Tibial nerve (tissue), 4 donors: Measurements from ENCODE around the gene DCAF4. TPM values are rescaled to one million over a fixed set of nuclear protein-coding genes. Genes with fewer than 3 reads are reported as not detected.

Source experiments
- DNase-seq, 2 donors: peaks; one replicate each; pipeline ENCODE4 v3.0.0-alpha.2; 2019; ENCODE audit warnings: low spot score in 2 of 2
- H3K27ac ChIP-seq, 4 donors: fragments of 200-600 bp; sonication (generic) in 3 of 4; one replicate each; pipeline ENCODE4 v1.5.1; 2017 to 2019; ENCODE audit warnings: mild to moderate bottlenecking in 1 of 4
- H3K27me3 ChIP-seq, 2 donors: fragments of 200-600 bp; sonication (generic) in 1 of 2; one replicate each; pipeline versions ENCODE4 v1.5.1 to v1.6.0; 2017 to 2019
- H3K36me3 ChIP-seq, 3 donors: fragments of 200-600 bp; sonication (generic); one replicate each; pipeline ENCODE4 v1.5.1; 2018 to 2019
- H3K4me1 ChIP-seq, 4 donors: fragments of 200-600 bp; sonication (generic) in 3 of 4; one replicate each; pipeline ENCODE4 v1.5.1; 2017 to 2019
- H3K4me3 ChIP-seq, 4 donors: fragments of 200-600 bp; sonication (generic) in 3 of 4; one replicate each; pipeline ENCODE4 v1.5.1; 2017 to 2019; ENCODE audit warnings: mild to moderate bottlenecking in 1 of 4, moderate library complexity in 1 of 4
- H3K9me3 ChIP-seq, 4 donors: fragments of 200-600 bp; sonication (generic) in 3 of 4; one replicate each; pipeline ENCODE4 v1.5.1; 2017 to 2019
- CTCF ChIP-seq, 5 experiments: fragments of 200-600 bp in 3 of 5; fragments of 450-650 bp in 2 of 5; sonication (generic) in 3 of 5; IDR thresholded peaks; one replicate each; pipeline ENCODE4 v1.5.1; 2016 to 2019; ENCODE audit warnings: antibody characterized with exemption in 5 of 5, mild to moderate bottlenecking in 3 of 5, moderate library complexity in 2 of 5
- EP300 ChIP-seq, 2 donors: sonication (generic); formaldehyde crosslinking; IDR thresholded peaks; one replicate each; pipeline ENCODE4 v1.6.1; 2017; ENCODE audit warnings: antibody characterized with exemption in 2 of 2, mild to moderate bottlenecking in 1 of 2
- POLR2A ChIP-seq, 2 donors: fragments of 450-650 bp; IDR thresholded peaks; one replicate each; pipeline ENCODE4 v1.6.1; 2017; ENCODE audit warnings: antibody characterized with exemption in 2 of 2, mild to moderate bottlenecking in 2 of 2, moderate library complexity in 2 of 2
- WGBS, 2 donors: methylation state at CpG; one replicate each; pipeline ENCODE4 v1.1.5; 2018; 5-methylcytosine and 5-hydroxymethylcytosine counted together
- total RNA-seq, 4 donors: library from RNA; depleted of rRNA; stranded (reverse); fragments of >200 nt; gene quantifications; one replicate each; pipeline ENCODE4 v1.1.0, GENCODE V29; 2016

Gene DCAF4
- total RNA-seq, 4 donors from 2014 or later = 6.6 to 84.1 (median 20.2) TPM

DNA sequence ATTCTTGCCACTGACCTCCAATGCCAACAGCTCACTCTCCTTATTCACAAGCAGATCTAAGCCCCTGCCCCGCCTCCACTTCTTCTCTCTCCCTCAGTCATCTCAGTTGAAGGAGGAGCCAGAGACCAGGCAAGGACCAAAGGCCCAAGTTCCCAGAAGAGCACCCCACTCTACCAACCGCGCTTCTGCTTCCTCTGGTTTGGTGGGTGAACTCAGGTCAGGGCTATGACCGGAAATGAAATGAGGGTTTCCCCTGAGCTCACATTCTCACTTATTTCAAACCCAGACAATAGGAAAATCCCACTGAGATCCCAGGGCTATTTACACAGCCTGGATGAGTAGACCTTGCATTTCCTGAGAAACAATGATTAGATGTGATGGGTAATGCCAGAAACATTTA is 42.3 kb upstream of the DCAF4 start:
- TF ChIP-seq CTCF (IDR thresholded peaks at IDR 0.05) (no peak), POLR2A (IDR thresholded peaks at IDR 0.05) (no peak), EP300 (IDR thresholded peaks at IDR 0.05) (no peak)
- 31 to 36% methylated on average over 4 of the region's 4 CpGs for WGBS, 2 donors
- no peaks in the 10 kb centered on the region for H3K9me3 ChIP-seq

DNA sequence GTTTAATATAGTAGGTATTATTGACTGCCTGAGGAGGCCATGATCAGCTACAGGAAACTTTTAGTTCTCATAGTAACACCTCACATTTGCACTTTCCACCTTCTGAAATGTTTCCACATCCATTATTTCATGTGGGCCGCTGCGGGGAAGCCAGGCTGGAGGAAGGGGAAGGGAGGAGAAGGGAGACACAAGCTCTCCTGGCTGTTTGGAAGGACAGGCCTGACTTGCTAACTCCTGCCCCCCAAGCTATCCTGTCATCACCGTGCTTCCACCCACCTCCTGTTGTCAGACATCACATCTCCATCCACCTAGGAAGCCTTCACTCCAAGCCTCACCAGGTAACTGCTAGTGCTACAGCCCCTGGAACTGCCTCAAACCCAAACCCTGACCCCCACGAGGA is 41.9 kb upstream of the DCAF4 start:
- Histone ChIP-seq H3K27ac (no peak overlapping the region), H3K36me3 (no peaks in the 10 kb centered on the region), H3K4me1 (no peaks in the 10 kb centered on the region), H3K4me3 (no peak overlapping the region), H3K27me3 (peaks cover 0 to 7% of the 10 kb centered on the region in 2 donors), H3K9me3 (no peaks in the 10 kb centered on the region)
- TF ChIP-seq EP300 (IDR thresholded peaks at IDR 0.05) (no peak), POLR2A (IDR thresholded peaks at IDR 0.05) (no peak), CTCF (IDR thresholded peaks at IDR 0.05) (no peak)
- 68 to 73% methylated on average over 4 of the region's 4 CpGs for WGBS, 2 donors
- DNase-seq = no peak

More for the DNA sequence above, 42.3 kb upstream of the DCAF4 start:
- no peak overlapping the region for H3K27ac ChIP-seq
- no peak for DNase-seq
- H3K36me3 ChIP-seq = no peaks in the 10 kb centered on the region
- H3K4me1 ChIP-seq = no peaks in the 10 kb centered on the region
- peaks cover 0 to 2% of the 10 kb centered on the region in 2 donors for H3K27me3 ChIP-seq
- no peak overlapping the region for H3K4me3 ChIP-seq

- Histone ChIP-seq H3K36me3 (no peaks in the 10 kb centered on the region), H3K4me3 (no peak overlapping the region), H3K4me1 (peaks cover 0 to 12% (median 10%) of the 10 kb centered on the region in 4 donors), H3K9me3 (no peaks in the 10 kb centered on the region), H3K27ac (no peak overlapping the region), H3K27me3 (peaks cover 0 to 34% of the 10 kb centered on the region in 2 donors)
- 88 to 94% methylated on average over 3 of the region's 3 CpGs for WGBS, 2 donors
- no peak for DNase-seq
- TF ChIP-seq EP300 (IDR thresholded peaks at IDR 0.05) (no peak), CTCF (IDR thresholded peaks at IDR 0.05) (no peak), POLR2A (IDR thresholded peaks at IDR 0.05) (no peak)
Observed at GRCh38 chr14:72887514-72887913, 38.8 kb upstream of the DCAF4 start.

- no peak for DNase-seq
- no peak for TF ChIP-seq EP300 (IDR thresholded peaks at IDR 0.05)
- Histone ChIP-seq H3K36me3 (no peaks in the 10 kb centered on the region), H3K4me1 (peaks cover 0 to 19% (median 11%) of the 10 kb centered on the region in 4 donors), H3K27ac (no peak overlapping the region), H3K27me3 (peaks cover 0 to 36% of the 10 kb centered on the region in 2 donors), H3K4me3 (no peak overlapping the region), H3K9me3 (no peaks in the 10 kb centered on the region)
- WGBS, 2 donors = 70 to 86% methylated on average over 2 of the region's 2 CpGs
Observed at GRCh38 chr14:72888192-72888591, 38.1 kb upstream of the DCAF4 start.

DNA sequence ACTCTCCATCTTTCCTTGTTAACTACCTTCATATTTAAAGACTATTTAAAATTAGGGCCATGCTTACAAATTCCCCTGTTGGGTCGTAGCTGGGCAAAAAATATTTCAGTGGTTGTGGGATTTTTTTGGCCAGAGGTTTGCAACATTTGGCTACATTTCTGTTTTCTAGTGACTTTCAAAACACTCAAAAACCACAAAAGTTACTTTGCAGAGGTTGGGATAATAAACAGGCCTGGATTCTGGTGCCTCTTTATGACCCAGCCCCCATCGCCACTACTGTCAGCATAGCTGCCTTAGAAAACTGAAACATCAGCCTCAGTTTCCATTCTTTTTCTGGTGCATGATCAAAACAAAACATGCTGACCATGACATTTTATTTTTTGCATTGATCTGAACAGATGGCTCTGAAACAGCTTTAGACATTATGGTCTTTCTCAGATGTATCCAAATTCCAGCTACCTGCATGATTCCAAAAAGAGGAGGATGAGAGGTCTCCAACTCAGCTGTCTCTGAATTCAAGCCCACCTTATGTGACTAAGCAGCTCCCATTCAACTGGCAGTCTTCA is 37.5 kb upstream of the DCAF4 start:
- no peak for DNase-seq
- Histone ChIP-seq H3K36me3 (no peaks in the 10 kb centered on the region), H3K4me3 (no peak overlapping the region), H3K27me3 (peaks cover 0 to 36% of the 10 kb centered on the region in 2 donors), H3K9me3 (no peaks in the 10 kb centered on the region), H3K27ac (no peak overlapping the region), H3K4me1 (peaks cover 0 to 20% (median 11%) of the 10 kb centered on the region in 4 donors)
- TF ChIP-seq POLR2A (IDR thresholded peaks at IDR 0.05) (no peak), EP300 (IDR thresholded peaks at IDR 0.05) (no peak), CTCF (IDR thresholded peaks at IDR 0.05) (no peak)
- WGBS, 2 donors = 55 to 64% methylated on average over 2 of the region's 2 CpGs
